Activated T-cell treated with anti-CD3 and anti-CD28 coated beads, Interleukin-2, amount 50 U/mL, for 48 hours (primary cell): ENCODE measurements around the gene SORD.
"Not testable (repeated sequence)": the region's sequence is repeated elsewhere in the genome, so short reads cannot be mapped to it uniquely, and the experiment has no call there.

Experiments used
- DNase-seq, 2 experiments: peaks; one replicate each; pipeline ENCODE4 v3.0.0-alpha.2; 2020

The SORD gene

DNA sequence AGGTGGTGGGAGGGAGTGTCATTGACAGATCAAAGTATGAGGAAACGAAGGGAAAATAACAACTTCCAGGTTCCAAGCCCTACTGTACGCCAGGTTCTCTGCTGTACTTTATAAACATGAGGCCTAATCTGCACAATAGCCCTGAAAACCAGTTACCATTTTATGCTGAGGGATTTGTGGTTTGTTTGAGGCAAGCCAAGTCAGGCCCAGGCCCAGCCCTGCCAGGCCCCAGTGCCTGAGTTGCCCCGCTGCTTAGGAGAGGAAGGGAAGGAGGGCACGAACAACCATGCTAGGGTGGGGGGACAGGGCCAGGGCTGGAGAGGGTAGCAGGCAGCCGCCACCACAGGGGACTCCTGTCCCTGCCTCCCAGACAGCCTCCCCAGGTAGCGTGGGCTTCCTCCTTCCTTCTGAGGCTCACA lies 47.0 kb downstream of the SORD start:
- not testable (repeated sequence) for DNase-seq

DNA sequence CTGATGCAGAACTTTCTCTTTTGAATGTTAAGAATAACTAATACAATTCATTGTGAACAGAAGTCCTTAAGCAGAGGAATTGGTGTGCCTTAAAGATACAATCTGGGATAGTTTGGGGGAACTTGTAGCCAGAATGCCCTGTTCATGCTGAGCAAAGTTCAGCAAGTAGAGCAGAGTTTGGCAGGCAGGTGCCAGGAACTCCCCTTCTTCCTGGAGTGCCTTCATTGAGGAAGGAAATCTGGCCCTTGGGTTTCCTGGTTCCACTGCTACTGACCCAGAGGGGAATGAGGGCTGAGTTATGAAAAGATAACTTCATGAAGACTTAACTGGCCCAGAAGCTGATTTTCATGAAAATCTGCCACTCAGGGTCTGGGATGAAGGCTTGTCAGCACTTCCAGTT lies 50.6 kb downstream of the SORD start:
- DNase-seq, result not testable (repeated sequence)

DNA sequence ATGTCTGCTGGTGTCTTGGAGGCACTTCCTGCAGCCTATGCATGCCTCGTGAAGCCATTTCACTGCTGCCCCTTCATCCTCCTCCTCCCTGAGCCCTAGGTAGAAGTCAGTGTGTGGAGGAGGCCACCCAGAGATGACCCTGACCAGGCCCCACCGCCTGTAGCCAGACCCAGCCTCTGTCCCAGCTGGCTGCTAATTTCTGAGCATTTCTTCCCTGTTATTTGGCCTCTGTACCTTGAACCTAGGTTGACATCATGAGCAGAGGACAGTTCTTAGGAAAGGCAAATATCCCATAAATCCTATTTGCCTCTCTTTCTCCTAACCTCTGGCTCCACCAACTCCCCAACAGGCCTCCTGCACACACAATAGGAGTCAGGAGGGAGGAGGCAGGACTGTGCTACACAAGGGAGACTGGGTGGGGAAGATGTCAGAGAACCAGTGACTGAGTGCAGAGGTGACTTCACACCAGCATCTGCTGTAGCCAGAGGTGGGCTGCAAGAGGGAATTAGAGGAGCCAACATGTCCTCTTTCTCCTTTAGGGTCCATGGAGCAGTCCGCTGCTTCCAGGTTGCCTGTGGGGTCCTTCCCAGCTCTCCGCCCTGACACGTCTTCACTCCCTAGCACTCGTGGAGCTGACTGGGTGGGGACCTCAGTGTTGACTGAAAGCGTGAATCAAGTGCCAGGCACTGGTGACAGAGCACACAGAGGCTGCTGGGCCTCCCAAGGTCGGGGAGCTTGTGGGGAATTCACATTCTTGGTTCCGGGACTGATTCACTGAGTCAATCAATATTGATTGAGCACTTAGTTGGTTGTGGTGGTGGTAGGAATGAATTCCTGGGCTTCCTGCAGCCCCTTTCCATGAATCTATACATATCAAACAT lies 52.7 kb downstream of the SORD start:
- DNase-seq, result not testable (repeated sequence)

DNA sequence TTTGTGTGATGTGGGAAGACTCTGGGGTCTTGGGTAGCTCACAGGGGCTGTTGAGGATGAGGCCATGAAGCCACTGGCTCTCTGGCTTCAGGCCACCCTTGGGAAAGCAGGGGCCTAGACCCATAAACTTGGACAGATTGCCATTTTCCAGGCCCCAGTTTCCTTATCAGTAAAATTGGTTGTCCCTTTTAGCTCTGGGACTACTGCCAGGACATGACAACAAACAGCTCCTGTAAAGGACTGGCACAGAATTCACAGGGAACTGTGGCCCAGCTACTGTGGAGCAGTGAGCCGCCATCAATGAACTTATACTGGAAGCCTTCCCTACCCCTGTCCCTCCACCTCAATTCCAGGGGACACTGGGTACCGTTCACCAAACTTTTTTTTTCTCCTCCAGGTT lies 54.4 kb downstream of the SORD start:
- not testable (repeated sequence) for DNase-seq

DNA sequence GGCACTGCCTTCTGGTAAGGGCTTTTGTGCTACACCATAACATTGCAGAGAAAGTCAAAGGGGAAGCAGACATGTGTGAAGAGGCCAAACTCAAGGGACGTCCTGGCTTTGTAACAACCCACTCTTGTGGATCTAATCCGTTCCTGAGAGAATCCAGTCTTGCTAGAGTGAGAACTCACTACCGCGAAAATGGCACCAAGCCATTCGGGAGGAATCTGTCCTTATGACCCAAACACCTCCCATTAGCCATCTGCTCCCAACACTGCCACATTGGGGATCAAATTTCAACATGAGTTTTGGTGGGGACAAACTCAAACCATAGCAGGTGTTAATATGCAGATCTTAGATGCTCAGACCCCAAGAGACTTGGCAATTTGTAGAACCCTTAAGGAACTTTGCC lies 56.2 kb downstream of the SORD start:
- not testable (repeated sequence) for DNase-seq

DNA sequence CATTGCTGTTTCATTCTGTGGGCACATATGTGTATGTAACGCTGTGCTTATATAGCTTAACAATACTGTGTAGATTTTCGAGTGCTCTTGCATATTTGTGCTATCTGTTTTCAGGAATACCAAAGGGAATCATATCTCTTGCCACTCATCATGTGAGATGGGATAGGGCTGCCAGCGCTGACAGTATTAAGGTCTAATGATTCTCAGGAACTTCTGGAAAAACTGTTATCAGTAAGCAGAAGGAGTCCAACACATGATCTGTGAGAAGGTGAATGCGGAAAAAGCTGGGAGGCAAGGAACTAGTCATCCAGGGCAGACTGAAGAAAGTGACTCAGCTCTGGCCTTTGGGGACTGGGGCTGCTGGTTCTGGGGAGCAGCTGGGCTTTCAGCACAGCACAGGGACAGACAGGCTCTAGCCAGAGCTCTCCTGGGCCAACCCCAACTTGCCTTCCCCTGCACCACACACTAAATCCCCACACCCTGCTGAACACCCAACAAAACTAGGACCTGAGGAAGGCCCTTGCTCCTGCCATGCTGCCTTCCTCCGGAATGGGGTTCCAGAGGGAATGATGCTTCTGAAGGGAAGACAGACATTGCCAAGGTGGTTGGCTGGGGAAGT lies 56.7 kb downstream of the SORD start:
- not testable (repeated sequence) for DNase-seq

DNA sequence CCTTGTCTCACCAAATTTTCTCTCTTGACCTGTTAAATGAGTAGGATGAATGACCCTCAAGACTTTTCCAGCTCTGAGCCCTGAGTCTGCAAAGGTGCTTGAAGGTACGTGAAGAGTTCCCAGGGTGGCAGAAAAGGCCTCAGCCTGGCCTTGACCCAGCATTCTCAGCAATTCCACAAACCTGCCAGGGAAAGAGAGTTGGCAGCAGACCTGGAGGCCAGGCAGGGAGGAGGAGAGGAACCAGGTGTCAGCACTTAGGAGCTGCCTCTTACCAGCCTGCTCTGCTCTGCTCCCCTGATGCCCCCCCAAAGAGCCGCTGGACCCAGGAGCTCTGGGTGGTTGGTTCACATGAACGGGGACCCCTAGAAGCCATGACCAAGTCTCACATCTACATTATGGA lies 57.6 kb downstream of the SORD start:
- not testable (repeated sequence) for DNase-seq

DNA sequence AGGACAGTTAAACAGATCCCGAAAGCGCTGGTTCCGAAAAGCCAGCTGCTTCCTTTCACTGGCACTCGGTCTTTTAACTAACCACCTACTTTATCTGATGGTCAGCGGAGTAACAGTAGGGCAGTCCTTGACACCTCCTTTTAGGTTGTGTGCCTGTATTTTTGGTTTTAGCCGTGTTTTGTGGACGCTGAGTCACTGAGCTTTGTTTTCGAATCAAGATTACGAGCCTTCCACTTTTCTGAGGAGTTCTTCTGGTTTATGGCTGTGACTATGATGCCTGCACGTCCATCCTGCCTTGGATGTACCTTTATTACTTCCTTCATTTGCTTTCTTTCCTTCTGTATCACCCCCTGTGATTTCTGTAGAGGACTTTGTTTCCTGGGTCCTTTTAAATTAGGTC lies 59.4 kb downstream of the SORD start:
- DNase-seq, result peak in 1 of 2 experiments; percentile 7

DNA sequence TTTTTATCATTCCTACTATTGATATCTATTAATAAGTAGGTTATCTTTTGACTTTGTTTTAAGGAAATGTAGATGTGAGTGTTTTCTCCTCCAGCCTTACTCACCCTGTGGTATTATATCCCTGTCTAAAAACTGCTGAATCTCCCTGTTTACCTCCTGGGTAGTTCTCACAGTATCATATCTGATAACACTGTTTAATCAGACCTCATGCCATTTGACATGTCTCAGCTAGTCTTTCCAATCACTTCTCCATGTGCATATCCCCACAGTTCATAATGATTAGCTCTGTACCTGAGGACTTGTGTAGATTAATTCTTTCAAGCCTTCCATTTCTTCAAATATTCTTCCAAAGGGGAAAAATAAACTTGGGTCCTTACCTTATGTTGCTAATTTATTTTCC lies 60.2 kb downstream of the SORD start:
- DNase-seq, result no peak

DNA sequence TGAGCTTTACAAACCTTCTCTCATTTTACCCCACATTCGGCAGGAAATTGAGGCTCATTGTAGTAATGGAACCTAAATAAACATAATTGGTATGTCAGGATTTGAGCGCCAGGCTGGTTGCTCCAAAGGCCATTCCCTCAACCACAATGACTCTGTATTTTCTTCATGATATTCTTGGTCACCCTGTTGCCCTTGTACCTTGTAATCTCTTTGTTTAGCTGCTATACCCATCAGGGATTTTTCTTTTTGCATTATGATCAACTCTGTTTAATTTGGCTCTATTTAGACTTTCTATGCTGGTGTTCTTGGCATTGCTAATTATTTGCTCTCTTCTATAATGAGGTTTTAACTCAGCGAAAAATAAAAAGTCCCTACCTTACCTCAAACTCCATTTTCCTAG lies 61.2 kb downstream of the SORD start:
- DNase-seq, result no peak

DNA sequence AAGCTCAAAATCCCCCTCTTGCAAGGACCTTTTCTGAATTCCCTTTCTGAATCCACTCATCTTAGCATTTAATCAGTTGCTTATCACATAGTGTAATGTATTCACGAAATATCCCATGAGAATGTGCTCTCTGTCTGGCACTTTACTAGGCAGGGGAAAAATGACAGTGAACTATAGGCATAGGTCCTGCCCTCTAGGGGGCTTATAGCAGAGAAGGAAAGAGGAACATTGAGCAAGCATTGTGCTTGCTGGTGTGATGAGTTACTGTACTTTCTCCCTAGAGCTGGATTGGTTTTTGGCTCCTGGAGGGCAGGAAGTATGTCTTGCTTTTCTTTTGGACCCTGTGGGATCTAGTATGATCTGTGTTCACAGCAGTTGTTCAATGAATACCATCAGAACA lies 64.5 kb downstream of the SORD start:
- DNase-seq, result no peak

DNA sequence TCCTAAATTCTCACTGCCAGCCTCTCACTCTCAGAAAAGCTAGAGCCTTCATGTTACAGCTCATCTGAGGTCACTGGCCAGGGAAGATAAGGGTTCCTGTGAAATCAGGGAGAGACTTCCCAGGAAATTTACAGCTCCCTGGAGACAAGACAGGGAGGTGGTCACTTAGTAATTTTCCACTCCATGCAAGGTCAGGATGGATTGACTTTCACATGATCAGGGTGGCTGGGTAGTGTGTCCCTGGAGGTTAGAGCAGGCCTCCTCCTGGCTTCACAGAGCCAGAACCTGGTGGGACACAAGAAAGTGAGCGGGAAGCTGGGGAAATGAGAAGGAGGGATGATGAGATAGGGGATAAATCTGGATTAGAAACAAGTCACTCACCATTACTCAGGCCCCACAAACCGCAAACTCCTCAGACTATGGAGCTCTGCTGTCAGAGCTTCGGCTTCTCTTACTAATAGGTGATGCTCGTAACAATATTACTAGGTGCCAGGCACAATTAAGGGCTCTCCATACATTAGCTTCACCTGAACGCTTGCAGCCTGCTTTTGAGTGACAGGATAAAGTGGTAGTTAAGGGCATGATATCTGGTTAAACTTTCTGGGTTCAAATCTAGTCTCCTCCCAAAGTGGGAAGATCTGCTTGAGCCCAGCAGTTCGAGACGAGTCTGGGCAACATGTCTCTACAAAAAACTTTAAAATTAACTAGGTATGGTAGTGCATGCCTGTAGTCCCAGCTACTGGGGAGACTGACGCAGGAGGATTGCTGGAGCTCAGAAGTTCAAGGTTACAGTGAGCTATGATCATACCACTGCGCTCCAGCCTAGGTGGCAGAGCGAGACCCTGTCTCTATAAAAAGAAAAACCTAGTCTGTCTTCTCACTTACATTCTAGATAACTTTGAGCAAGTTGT lies 66.1 kb downstream of the SORD start:
- no peak for DNase-seq

DNA sequence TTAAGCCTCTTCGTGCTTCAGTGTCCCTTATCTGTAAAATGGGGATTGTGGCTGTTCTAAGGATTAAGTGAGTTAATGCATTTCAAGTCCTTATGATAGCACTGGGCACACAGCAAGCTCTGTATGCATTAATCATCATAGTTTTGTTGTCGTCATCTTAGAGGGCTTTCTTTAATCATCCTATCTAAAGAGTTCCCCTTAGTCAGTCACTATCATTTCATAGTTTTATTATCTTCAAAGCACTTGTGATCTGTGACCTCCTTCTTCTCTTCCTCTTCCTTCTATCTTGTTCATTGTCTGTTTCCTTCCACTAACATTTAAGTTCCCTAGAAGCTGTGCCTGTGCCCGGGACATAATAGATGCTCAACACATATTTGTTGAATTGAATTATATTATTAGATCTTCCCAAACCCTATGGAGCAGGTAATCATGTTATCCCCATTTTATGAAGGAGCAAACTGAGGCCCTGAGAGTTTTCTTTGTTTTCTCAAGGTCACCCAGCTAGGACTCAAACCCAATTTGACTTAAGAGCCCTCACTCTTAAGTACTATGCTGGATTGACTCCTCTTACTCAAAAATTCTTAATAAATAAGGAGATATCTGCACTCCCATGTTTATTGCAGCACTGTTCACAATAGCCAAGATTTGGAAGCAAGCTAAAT lies 66.8 kb downstream of the SORD start:
- no peak for DNase-seq

DNA sequence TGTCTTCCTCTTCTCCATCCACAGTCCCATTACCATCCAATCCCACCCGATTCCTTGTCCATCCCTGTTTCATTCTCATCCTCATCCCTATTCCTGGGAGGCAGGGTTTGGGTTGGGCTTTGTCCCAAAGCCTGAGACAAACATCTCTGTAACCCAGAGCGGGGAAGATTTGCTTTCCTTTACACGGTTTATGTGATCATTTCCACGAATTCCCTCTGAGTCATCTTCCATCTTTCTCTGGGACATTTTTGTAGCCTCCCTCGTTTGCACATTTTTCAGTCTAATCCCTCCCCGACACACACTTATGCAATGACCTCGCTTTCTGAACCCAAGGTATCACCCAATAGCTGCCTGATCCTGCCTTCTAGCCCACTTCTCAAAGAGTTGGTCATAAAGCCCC lies 68.2 kb downstream of the SORD start:
- DNase-seq, result no peak

DNA sequence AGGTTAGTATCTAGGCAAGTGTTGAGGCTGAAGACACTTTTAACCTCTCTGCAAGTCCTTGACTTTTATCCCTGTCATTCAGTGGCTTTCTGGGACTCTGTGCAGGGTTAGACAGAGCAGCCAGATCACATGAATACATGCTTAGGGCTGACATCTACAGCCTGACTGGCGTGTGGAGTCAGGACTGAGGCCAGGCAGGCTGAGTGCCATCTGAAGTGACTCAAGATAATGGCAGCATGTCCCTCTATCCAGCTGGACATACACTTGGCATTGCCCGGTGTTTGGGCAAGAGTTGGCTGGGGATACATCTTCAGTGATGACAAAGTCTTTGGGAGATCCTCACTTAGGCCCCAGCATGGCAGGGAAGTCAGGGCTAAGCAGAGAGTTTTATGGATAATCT lies 68.6 kb downstream of the SORD start:
- no peak for DNase-seq

DNA sequence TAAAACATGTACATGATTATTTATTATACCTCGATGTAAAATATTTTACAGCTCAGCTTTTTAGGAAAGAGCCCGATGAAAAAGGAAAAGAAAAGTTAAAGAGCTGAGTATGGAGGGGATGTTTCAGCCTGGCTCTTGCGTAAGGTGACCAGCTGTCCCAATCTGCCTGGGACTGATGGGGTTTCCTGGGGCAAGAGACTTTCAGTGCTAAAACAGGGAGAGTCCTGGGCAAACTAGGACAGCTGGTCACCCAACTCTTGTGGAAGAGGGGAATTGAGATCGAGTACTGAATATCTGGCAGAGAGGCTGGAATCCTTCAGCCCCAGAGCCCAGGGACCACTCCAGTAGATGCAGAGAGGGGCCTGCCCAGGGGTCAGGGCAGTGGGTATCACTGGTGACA lies 70.0 kb downstream of the SORD start:
- no peak for DNase-seq

DNA sequence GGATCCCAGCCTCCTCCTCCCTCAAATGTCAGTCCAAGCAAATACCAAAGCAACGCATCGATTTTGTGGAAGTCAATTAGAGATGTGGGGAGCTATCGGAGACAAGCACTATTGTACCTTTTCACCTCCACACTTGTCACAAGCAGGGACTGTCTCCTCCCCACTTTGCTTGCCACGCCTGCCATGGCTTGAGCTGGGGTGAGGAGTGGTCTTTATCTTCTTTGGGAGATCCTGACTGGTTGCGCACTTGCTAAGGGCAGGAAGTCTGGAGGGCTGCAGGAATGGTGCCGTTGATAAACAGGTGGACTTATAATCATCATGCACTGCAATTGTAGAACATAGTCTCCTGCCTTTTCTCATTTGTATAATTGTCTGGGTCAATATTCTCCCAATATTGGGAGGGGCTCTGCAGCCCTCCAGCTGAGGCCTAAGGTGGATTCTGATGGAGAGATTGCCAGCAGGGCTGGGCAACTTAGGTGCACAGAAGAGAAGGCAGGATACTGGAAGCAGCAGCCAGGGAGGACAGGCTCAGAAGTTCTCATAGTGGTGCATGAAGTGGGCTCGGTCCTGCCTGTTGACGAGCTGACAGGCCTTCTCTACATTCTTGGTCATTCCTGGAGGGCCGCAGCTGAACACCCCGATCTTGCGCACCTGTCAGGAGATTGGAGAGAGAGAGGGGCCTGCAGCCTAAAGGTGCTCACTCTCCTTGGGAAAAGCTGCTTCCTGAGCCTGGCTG lies 70.8 kb downstream of the SORD start:
- peak in 1 of 2 experiments; percentile 7 for DNase-seq

DNA sequence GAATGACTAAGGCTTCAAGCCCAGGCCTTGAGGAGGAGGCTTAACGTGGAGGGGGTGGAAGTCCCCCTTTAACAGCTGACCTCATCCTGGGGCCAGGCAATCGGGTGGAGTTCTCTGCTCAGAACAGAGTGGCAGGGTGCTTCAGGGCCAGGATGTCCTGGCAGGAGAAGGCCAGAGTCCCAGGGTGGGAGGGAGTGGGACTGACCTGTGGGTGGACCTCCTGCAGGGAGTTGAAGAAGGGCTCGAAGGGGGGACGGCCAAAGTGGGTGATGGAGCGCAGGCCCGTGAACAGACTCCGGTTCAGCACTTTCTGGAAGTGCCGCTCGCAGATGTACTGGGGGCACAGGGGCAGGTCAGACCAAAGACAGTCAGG lies 71.3 kb downstream of the SORD start:
- no peak for DNase-seq

DNA sequence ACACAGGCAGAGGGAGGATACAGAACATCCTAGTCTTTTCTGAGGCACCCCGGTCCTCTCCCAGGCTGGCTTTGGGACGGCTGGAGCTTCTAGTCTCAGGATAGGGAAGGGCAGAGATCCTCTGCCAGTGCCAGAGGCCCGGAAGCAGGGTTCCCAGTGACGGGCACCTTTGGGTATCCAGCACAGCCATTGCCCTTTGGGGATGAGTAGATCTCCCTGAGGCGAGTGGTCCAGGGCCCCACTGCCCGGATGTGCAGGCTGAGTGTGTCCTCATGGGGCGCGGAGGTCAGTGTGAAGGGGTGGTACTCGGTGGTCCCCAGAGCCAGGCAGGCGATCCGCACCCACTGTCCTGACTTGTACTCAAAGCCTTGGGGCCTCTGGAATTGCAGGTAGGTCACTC lies 72.7 kb downstream of the SORD start:
- no peak for DNase-seq

DNA sequence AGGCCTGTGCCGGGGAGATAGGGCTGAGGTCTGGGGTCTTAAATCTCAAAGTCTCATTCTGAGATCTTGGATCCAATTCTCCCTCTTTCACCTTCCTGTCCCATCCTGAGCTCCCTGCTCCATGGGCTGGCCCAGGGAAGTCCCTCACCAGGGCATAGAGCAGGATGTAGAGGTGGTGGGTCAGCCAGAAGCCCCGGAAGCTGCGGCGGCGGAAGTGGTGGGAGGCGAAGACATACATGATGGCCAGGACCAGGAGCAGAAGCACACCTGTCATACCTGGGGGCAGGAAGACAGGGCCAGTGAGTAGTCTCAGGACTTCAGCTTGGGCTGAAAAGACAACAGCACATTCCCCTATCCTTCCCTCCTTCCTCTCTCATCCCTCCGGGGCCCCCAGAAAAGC lies 74.5 kb downstream of the SORD start:
- DNase-seq, result peak in 1 of 2 experiments; percentile 9

DNA sequence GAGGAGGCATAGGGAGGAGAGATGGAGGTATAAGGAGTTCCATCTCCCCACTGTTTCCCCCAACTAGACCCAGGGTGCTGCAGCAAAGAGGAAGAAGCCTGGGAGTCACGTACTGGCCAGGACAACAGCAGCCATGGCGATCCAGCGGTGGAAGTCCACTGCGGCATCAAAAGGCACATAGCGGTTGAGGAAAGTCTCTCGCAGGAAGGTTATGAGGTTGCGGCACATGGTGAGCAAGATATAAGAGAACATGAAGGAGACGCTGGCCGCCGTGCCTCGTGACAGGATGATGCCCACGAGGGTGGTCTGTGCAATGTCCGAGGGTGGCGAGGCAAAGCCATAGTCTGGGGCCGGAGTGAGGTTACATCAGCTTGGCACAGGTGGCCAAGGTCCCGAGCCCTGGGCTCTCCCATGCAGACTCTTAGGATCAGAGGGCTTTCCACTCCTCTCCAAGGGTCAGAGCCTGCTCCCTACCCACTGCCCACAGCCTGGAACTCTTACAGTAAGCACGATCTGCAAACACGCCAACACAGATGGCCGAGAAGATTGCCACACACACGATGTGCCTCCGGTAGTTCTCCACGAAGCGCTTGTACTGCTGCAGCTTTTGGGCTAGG lies 76.7 kb downstream of the SORD start:
- DNase-seq, result no peak
